ENCODE results near the gene LPIN1.
"Not testable (repeated sequence)": the region's sequence is repeated elsewhere in the genome, so short reads cannot be mapped to it uniquely, and the experiment has no call there.

LPIN1 gene

DNA sequence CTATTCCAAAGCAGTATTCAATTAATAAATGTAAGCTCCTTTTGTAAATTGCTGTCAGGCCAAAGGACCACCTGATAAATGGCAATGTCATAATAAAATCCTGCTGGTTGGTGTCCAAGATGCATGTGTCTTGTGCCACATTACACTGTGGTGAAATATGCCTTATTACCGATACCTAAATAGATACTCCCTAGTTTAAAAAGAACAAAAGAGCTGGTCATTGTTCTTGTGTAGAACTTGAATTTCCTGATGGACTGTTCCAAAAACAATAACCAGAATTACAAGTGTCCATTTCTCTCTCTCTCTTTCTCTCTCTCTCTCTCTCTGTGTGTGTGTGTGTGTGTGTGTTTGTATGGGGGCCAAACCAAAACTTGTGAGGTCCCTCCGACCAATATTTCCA lies 13.8 kb upstream of the LPIN1 start:
- Histone ChIP-seq H3K4me1 (ENCODE audit: control insufficient read depth, insufficient read depth, low read length) (no peaks in the 10 kb centered on the region), H3K27me3 (ENCODE audit: control insufficient read depth, insufficient read depth, low read length) (no peaks in the 10 kb centered on the region), H3K9me3 (ENCODE audit: control insufficient read depth, insufficient read depth, low read length) (no peaks in the 10 kb centered on the region), H3K36me3 (ENCODE audit: control insufficient read depth, insufficient read depth, low read length) (no peaks in the 10 kb centered on the region), H3K27ac (ENCODE audit: low read depth, low read length) (no peak overlapping the region), H3K9ac (ENCODE audit: low read depth, low read length) (no peak overlapping the region), H3K4me3 (ENCODE audit: low read depth, low read length) (no peak overlapping the region)

DNA sequence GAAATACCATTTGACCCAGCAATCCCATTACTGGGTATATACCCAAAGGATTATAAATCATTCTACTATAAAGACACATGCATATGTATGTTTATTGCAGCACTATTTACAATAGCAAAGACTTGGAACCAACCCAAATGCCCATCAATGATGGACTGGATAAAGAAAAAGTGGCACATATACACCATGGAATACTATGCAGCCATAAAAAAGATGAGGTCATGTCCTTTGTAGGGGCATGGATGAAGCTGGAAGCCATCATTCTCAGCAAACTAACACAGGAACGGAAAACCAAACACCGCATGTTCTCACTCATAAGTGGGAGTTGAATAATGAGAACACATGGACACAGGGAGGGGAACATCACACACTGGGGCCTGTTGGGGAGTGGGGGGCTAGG lies 8.6 kb upstream of the LPIN1 start:
- H3K36me3 ChIP-seq (ENCODE audit: control insufficient read depth, insufficient read depth, low read length); H3K4me3 ChIP-seq (ENCODE audit: low read depth, low read length); H3K27ac ChIP-seq (ENCODE audit: low read depth, low read length); H3K27me3 ChIP-seq (ENCODE audit: control insufficient read depth, insufficient read depth, low read length); H3K4me1 ChIP-seq (ENCODE audit: control insufficient read depth, insufficient read depth, low read length); H3K9ac ChIP-seq (ENCODE audit: low read depth, low read length); H3K9me3 ChIP-seq (ENCODE audit: control insufficient read depth, insufficient read depth, low read length): not testable (repeated sequence)

DNA sequence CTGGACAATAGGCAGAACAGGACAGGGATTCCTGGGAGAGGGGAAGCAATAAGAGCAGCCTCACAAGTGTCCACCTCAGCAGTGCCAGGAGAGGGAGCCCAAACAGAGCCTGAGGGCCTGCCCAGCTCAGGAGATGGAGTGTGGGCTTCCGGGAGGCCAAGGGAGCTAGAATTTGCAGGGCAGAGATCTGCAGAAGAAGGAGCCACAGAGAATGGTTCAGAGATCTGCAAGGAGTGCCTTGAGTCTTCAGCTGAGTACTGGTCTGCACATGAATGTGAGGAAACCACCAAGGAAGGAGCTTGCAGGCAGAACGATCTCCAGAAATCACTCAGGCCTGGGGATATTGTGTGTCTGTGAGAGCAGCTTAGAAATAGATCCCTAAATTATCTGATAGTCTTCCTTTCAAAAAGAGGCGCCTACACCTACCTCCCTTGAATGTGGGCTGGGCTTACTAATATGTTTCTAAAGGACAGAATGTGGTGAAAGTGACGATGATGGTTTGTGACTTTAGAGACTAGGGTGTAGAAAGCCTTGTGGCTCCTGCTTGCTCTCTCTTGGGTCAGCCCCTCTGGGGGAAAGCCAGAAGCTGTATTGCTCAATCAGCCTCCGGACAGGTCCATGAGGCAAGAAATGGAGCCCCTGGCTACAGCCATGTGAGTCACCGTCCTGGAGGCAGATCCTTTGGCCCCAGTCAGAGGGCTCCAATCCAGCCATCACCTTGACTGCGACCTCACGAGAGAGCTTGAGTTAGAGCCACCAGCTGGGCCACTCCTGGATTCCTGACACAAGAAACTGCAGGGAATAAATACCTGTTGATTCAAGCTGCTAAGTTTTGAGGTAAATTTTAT lies 7.6 kb upstream of the LPIN1 start:
- no peak overlapping the region for H3K27ac ChIP-seq (ENCODE audit: low read depth, low read length)
- no peaks in the 10 kb centered on the region for H3K27me3 ChIP-seq (ENCODE audit: control insufficient read depth, insufficient read depth, low read length)
- no peak overlapping the region for H3K9ac ChIP-seq (ENCODE audit: low read depth, low read length)

DNA sequence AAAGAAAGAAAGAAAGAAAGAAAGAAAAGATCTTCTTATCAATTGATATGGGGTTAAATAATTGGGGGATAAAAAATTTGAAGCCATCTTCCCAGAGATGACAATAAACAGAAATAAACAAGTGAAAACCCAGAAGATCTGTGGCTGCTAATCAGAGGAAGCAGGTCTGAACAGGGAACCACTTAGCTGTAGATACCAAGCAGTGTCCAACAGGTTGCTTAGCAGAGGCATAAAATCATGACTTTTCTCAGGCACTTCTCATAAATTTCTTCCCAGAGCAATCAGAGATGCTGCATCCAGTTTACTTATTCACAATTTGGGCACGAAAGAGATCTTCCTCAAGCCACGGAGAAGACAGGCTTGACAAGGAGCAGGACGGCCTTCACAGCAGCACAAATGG lies 5.7 kb upstream of the LPIN1 start:
- no peak overlapping the region for H3K9ac ChIP-seq (ENCODE audit: low read depth, low read length)
- H3K36me3 ChIP-seq (ENCODE audit: control insufficient read depth, insufficient read depth, low read length): no peaks in the 10 kb centered on the region
- H3K27ac ChIP-seq (ENCODE audit: low read depth, low read length): no peak overlapping the region
- no peak overlapping the region for H3K4me3 ChIP-seq (ENCODE audit: low read depth, low read length)
- H3K4me1 ChIP-seq (ENCODE audit: control insufficient read depth, insufficient read depth, low read length): peaks cover 23% of the 10 kb centered on the region
- peaks cover 3% of the 10 kb centered on the region; the same call in 1 of the 2 replicates for H3K27me3 ChIP-seq (ENCODE audit: control insufficient read depth, insufficient read depth, low read length)
- no peaks in the 10 kb centered on the region for H3K9me3 ChIP-seq (ENCODE audit: control insufficient read depth, insufficient read depth, low read length)

More for the DNA sequence above, 7.6 kb upstream of the LPIN1 start:
- H3K36me3 ChIP-seq (ENCODE audit: control insufficient read depth, insufficient read depth, low read length): no peaks in the 10 kb centered on the region
- no peaks in the 10 kb centered on the region for H3K9me3 ChIP-seq (ENCODE audit: control insufficient read depth, insufficient read depth, low read length)
- H3K4me3 ChIP-seq (ENCODE audit: low read depth, low read length): no peak overlapping the region
- peaks cover 11% of the 10 kb centered on the region; the same call in 1 of the 2 replicates for H3K4me1 ChIP-seq (ENCODE audit: control insufficient read depth, insufficient read depth, low read length)

DNA sequence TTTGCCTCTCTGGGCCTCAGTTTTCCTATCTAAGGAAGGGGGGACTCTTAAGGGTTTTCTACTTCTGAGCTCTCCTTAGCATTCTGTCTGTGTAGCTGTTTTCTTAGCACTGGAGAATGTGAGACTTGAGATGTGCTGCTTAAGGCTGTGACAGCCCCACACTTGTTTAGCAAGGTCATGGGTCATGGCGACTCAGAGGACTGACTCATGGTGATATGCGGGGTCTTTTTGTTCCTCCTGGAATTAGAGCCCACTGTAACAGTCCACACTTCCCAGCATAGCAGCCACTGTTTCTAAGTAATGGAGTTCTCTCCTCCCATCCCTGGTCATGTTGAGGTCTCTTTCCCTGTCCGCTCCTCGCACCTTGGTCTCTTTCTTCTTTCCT lies 4.1 kb upstream of the LPIN1 start:
- Histone ChIP-seq H3K27me3 (ENCODE audit: control insufficient read depth, insufficient read depth, low read length) (peaks cover 3% of the 10 kb centered on the region; the same call in 1 of the 2 replicates), H3K9ac (ENCODE audit: low read depth, low read length) (no peak overlapping the region), H3K27ac (ENCODE audit: low read depth, low read length) (no peak overlapping the region), H3K36me3 (ENCODE audit: control insufficient read depth, insufficient read depth, low read length) (no peaks in the 10 kb centered on the region), H3K4me1 (ENCODE audit: control insufficient read depth, insufficient read depth, low read length) (peaks cover 29% of the 10 kb centered on the region), H3K4me3 (ENCODE audit: low read depth, low read length) (no peak overlapping the region), H3K9me3 (ENCODE audit: control insufficient read depth, insufficient read depth, low read length) (no peaks in the 10 kb centered on the region)

DNA sequence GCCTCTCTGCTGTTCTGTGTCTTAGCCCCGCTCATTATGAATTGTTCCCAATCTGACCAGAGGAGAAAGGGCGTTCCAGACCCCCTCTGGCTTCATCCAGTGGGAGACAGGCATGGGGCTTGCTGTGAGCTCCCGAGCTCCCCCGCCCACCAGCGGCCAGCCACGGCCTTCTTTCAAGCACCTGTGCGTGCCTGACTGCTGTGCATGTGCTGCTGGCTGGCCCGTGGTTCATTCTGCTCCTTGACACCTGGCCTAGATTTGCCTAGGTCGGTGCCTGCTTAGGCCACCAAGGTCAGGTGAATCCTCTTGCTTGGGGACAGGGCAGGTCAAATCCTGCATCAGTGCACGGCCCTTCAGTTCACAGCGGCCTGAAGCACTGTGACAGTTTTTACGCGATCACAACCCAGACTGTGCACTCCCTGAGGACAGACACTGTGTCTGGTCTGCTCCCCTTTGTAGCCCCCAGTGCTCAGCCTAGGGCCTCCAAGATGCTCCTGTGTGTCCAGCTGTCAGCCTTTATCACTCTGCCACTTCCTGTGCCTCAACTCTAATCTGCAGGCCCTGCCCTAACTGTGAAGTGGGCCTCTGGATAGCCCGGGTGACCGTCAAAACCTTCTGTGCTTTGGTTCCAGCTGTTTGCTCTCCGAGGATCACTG lies 3.6 kb upstream of the LPIN1 start:
- no peaks in the 10 kb centered on the region for H3K36me3 ChIP-seq (ENCODE audit: control insufficient read depth, insufficient read depth, low read length)
- no peak overlapping the region for H3K9ac ChIP-seq (ENCODE audit: low read depth, low read length)
- H3K27me3 ChIP-seq (ENCODE audit: control insufficient read depth, insufficient read depth, low read length): peaks cover 3% of the 10 kb centered on the region; the same call in 1 of the 2 replicates
- no peaks in the 10 kb centered on the region for H3K9me3 ChIP-seq (ENCODE audit: control insufficient read depth, insufficient read depth, low read length)
- H3K27ac ChIP-seq (ENCODE audit: low read depth, low read length): no peak overlapping the region
- peaks cover 35% of the 10 kb centered on the region for H3K4me1 ChIP-seq (ENCODE audit: control insufficient read depth, insufficient read depth, low read length)
- H3K4me3 ChIP-seq (ENCODE audit: low read depth, low read length): no peak overlapping the region

DNA sequence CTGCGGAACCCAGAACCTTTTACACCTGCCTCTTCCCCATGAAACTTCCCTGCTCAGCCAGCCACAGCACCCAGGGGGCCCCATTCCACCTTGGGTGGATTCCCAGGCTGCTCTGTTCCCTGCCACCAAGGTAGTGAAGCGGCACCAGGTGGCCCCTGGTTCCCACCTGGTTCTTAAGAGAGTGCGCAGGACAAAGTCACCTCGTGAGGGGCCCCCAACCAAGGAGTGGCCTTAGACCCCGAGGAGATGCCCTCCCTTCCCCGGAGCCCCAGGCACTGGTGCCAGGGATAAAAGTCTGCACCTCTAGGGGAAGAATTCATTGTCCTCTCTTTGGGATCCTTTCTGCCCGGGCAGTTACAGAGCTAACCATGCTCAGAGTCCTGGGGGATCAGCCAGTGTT lies 3.1 kb upstream of the LPIN1 start:
- Histone ChIP-seq H3K36me3 (ENCODE audit: control insufficient read depth, insufficient read depth, low read length) (no peaks in the 10 kb centered on the region), H3K4me3 (ENCODE audit: low read depth, low read length) (no peak overlapping the region), H3K4me1 (ENCODE audit: control insufficient read depth, insufficient read depth, low read length) (peaks cover 37% of the 10 kb centered on the region), H3K27me3 (ENCODE audit: control insufficient read depth, insufficient read depth, low read length) (peaks cover 7% of the 10 kb centered on the region; the same call in 1 of the 2 replicates), H3K9ac (ENCODE audit: low read depth, low read length) (no peak overlapping the region), H3K27ac (ENCODE audit: low read depth, low read length) (no peak overlapping the region), H3K9me3 (ENCODE audit: control insufficient read depth, insufficient read depth, low read length) (no peaks in the 10 kb centered on the region)

DNA sequence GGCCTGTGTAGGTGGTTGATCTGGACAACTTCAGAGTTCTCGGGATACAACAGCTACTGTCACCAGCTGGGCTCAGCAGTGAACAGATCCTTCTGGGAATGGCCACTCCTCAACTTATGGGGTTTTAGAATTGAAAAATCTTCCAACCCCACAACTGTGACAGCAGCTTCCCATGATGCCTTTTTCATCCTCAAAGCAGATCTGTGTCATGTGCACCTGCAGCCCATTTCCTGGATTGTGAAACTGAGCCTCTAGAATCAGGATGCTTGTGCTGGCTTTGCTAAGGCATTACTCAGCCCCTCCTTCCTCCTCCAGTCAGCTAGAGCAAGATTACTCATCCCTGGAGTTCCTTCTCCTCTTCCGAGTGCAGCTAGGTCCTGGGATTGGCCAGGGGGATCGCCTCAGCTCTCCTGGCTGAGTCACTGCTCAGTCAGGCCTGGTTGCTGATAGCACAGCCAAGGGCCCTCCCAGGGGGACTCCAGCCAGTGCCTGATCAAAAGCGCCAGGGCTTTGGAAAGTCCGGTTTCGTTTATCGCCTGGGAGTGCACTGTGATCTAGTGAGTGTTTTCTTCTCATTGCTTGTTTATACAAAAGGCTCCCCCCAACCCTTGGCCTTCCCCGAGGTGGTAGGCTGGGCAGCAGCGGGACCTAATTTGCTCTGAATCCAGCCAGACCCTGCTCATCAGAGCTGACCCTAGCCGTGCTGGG lies 2.4 kb upstream of the LPIN1 start:
- peaks cover 32% of the 10 kb centered on the region for H3K4me1 ChIP-seq (ENCODE audit: control insufficient read depth, insufficient read depth, low read length)
- no peak overlapping the region for H3K9ac ChIP-seq (ENCODE audit: low read depth, low read length)
- H3K27ac ChIP-seq (ENCODE audit: low read depth, low read length): peak overlapping the region; percentile 46

DNA sequence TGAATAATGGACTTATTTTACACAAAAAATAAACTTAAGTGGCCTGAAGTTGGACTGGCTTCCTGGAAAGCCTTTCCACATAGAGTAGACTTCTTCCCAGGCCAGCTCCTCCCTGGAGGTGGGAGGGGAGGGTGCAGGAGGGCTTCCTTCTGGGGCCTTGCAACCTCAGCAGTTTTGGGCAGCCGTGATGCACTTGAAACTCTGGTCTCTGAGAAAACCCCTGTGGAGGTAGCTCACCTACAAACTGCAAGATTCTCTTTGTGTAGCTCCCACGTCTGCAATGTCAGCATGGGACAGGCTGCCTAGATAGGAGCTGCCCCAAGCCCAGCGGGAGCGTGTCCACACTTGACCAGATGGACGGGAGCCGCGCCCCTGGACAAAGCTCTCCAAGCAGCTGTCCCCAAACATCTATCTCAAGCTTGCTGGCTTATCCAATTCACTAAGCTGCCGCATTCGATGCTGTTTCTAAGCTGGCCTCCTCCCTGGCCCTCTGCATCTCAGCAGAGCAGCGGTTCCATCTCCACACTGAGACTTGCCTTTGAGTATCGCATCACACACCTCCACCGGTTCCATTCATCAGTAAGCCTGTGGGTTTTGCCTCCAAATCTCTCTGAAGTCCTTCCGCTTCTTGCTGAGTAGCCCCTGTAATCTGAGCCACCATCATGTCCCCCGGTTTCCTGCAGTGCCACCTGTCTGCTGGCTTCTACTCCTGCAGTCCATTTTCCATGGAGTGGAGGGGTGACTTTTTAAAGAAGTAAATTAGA lies 1.6 kb upstream of the LPIN1 start:
- Histone ChIP-seq H3K4me1 (ENCODE audit: control insufficient read depth, insufficient read depth, low read length) (peaks cover 32% of the 10 kb centered on the region), H3K27me3 (ENCODE audit: control insufficient read depth, insufficient read depth, low read length) (peaks cover 7% of the 10 kb centered on the region; the same call in 1 of the 2 replicates), H3K9ac (ENCODE audit: low read depth, low read length) (no peak overlapping the region), H3K36me3 (ENCODE audit: control insufficient read depth, insufficient read depth, low read length) (no peaks in the 10 kb centered on the region), H3K27ac (ENCODE audit: low read depth, low read length) (peak overlapping the region; percentile 46), H3K9me3 (ENCODE audit: control insufficient read depth, insufficient read depth, low read length) (no peaks in the 10 kb centered on the region), H3K4me3 (ENCODE audit: low read depth, low read length) (no peak overlapping the region)

More for the DNA sequence above, 2.4 kb upstream of the LPIN1 start:
- no peak overlapping the region for H3K4me3 ChIP-seq (ENCODE audit: low read depth, low read length)
- H3K27me3 ChIP-seq (ENCODE audit: control insufficient read depth, insufficient read depth, low read length): peaks cover 7% of the 10 kb centered on the region; the same call in 1 of the 2 replicates
- no peaks in the 10 kb centered on the region for H3K9me3 ChIP-seq (ENCODE audit: control insufficient read depth, insufficient read depth, low read length)
- H3K36me3 ChIP-seq (ENCODE audit: control insufficient read depth, insufficient read depth, low read length): no peaks in the 10 kb centered on the region

DNA sequence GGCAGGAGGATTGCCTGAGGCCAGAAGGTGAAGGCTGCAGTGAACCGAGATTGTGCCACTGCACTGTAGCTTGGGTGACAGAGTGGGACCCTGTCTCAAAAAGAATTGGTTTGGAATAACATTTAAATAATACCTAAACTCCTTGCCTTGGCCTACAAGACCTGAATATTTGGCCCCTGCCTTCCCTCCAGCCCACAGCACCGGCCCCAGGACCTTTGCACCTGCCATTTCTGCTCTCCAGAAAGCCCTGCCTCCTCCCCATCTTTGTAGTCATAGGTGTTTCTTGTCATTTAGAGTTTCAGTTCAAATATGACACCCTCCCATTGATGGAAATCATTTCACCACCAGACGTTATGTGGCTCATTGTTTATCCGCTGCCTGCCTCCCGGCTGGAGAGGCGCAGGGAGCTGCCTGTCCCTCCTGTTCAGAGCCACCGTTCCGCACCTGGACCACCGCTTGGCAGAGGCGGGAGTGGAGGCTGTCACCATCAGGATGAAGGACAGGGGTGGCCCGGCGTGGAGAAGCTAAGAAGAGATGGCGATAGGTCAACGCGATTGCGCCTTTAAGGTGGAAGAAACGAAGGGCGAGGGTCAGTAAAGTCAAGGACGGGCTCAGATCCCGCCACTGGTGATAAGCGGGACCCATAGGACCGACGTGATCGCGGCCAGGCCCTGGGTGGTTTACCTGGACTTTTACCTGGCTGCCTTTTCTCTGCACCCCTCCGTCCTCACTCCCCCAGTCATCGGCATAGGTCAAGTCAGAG lies 638 bp upstream of the LPIN1 start:
- Histone ChIP-seq H3K36me3 (ENCODE audit: control insufficient read depth, insufficient read depth, low read length) (no peaks in the 10 kb centered on the region), H3K4me3 (ENCODE audit: low read depth, low read length) (peak overlapping the region; percentile 43), H3K9me3 (ENCODE audit: control insufficient read depth, insufficient read depth, low read length) (no peaks in the 10 kb centered on the region), H3K9ac (ENCODE audit: low read depth, low read length) (no peak overlapping the region), H3K4me1 (ENCODE audit: control insufficient read depth, insufficient read depth, low read length) (peaks cover 32% of the 10 kb centered on the region), H3K27me3 (ENCODE audit: control insufficient read depth, insufficient read depth, low read length) (peaks cover 7% of the 10 kb centered on the region; the same call in 1 of the 2 replicates), H3K27ac (ENCODE audit: low read depth, low read length) (no peak overlapping the region)
